OCI-LY1 (cell line): Measurements from ENCODE around the gene TCN1.

Experiments
- CTCF ChIP-seq: fragments of 200-600 bp; sonication (generic), shearing (Covaris generic); IDR thresholded peaks from 2 replicates; pipeline ENCODE4 v1.5.1; 2017; ENCODE audit warnings: mild to moderate bottlenecking, antibody characterized with exemption, low read length, moderate library complexity, mixed read lengths
- EZH2 ChIP-seq: fragments of 200-600 bp; sonication (generic), shearing (Covaris generic); IDR thresholded peaks from 2 replicates; pipeline ENCODE4 v1.8.0; 2017; ENCODE audit warnings: borderline replicate concordance, mixed run types, mild to moderate bottlenecking, antibody characterized with exemption, low read length, moderate library complexity, mixed read lengths

GRCh38 chr11:59865031-59865430, 1.3 kb downstream of the TCN1 start:
- TF ChIP-seq CTCF (no peak), EZH2 (no peak)
